Stimulated activated CD4-positive, alpha-beta T cell treated with anti-CD3 and anti-CD28 coated beads, Interleukin-1b, Interleukin-23, amount 100 ng/mL, for 48 hours (primary cell): ENCODE results near the gene IFI16.
A peak's percentile ranks its signal among the peaks of the same experiment; 100 is the strongest.
"Not testable (repeated sequence)": the region's sequence is repeated elsewhere in the genome, so short reads cannot be mapped to it uniquely, and the experiment has no call there.

Experiments
- DNase-seq: peaks from one replicate; pipeline ENCODE4 v3.0.0-alpha.2; 2020

The IFI16 gene

GRCh38 chr1:159009287-159009686 lies 420 bp upstream of the IFI16 start:
- no peak for DNase-seq

- no peak for DNase-seq
These were observed 684 bp downstream of the IFI16 start for GRCh38 chr1:159010391-159010790.

GRCh38 chr1:159011001-159011400 lies 1.3 kb downstream of the IFI16 start:
- DNase-seq = peak; percentile 24

GRCh38 chr1:159011751-159012150 lies 2.0 kb downstream of the IFI16 start:
- DNase-seq = no peak

GRCh38 chr1:159012495-159012894 lies 2.8 kb downstream of the IFI16 start:
- peak; percentile 79 for DNase-seq

GRCh38 chr1:159014003-159014571 lies 4.4 kb downstream of the IFI16 start:
- DNase-seq = no peak

- DNase-seq = no peak
These were observed 5.1 kb downstream of the IFI16 start for GRCh38 chr1:159014851-159015250.

- DNase-seq = peak; percentile 82
These were observed 5.8 kb downstream of the IFI16 start for GRCh38 chr1:159015440-159015909.

GRCh38 chr1:159023723-159024122 lies 14.0 kb downstream of the IFI16 start:
- DNase-seq = no peak

GRCh38 chr1:159025043-159025442 lies 15.3 kb downstream of the IFI16 start:
- no peak for DNase-seq

GRCh38 chr1:159026841-159027240 lies 17.1 kb downstream of the IFI16 start:
- DNase-seq = not testable (repeated sequence)

GRCh38 chr1:159030311-159030710 lies 20.6 kb downstream of the IFI16 start:
- DNase-seq = no peak

GRCh38 chr1:159030877-159031447 lies 21.3 kb downstream of the IFI16 start:
- no peak for DNase-seq

GRCh38 chr1:159040206-159040605 lies 30.5 kb downstream of the IFI16 start:
- DNase-seq = no peak

GRCh38 chr1:159040893-159041724 lies 31.4 kb downstream of the IFI16 start:
- DNase-seq = no peak

GRCh38 chr1:159046486-159046885 lies 36.8 kb downstream of the IFI16 start:
- DNase-seq = not testable (repeated sequence)

- DNase-seq = no peak
These were observed 41.7 kb downstream of the IFI16 start for GRCh38 chr1:159051436-159051835.

- no peak for DNase-seq
These were observed 44.7 kb downstream of the IFI16 start for GRCh38 chr1:159054427-159054826.

- no peak for DNase-seq
These were observed 45.5 kb downstream of the IFI16 start for GRCh38 chr1:159055181-159055641.

GRCh38 chr1:159056069-159056698 lies 46.5 kb downstream of the IFI16 start:
- no peak for DNase-seq

GRCh38 chr1:159058751-159059150 lies 49.0 kb downstream of the IFI16 start:
- no peak for DNase-seq

- no peak for DNase-seq
These were observed 55.4 kb downstream of the IFI16 start for GRCh38 chr1:159065106-159065505.

GRCh38 chr1:159066108-159066507 lies 56.4 kb downstream of the IFI16 start:
- DNase-seq = no peak
